IPS-20b (cell line): ENCODE measurements around the gene GALNT15.

Experiments used
- H3K27ac ChIP-seq: one replicate; pipeline ENCODE4 v1.5.1; 2013; ENCODE audit warnings: low read length
- H3K27me3 ChIP-seq: 2 replicates; pipeline ENCODE4 v1.6.1; 2013; ENCODE audit warnings: mild to moderate bottlenecking, low read length, inconsistent platforms; ENCODE audit not compliant: insufficient read depth
- H3K36me3 ChIP-seq: 2 replicates; pipeline ENCODE4 v1.6.1; 2013; ENCODE audit warnings: low read depth, mild to moderate bottlenecking, inconsistent platforms, low read length, moderate library complexity; ENCODE audit not compliant: insufficient read depth
- H3K4me1 ChIP-seq: 2 replicates; pipeline ENCODE4 v1.6.1; 2013; ENCODE audit warnings: mild to moderate bottlenecking, control low read depth, inconsistent platforms, low read length, moderate library complexity; ENCODE audit not compliant: insufficient read depth
- H3K4me3 ChIP-seq: 2 replicates; pipeline ENCODE4 v1.5.1; 2013; ENCODE audit warnings: mild to moderate bottlenecking, low read length, inconsistent platforms
- H3K9ac ChIP-seq: 2 replicates; pipeline ENCODE4 v1.6.1; 2013; ENCODE audit warnings: low read depth, mild to moderate bottlenecking, inconsistent platforms, low read length, moderate library complexity
- H3K9me3 ChIP-seq: 2 replicates; pipeline ENCODE4 v1.6.1; 2013; ENCODE audit warnings: mild to moderate bottlenecking, low read depth, low read length, inconsistent platforms; ENCODE audit not compliant: insufficient read depth

Gene GALNT15

GRCh38 chr3:16189201-16189600, 14.7 kb downstream of the GALNT15 start:
- no peak overlapping the region for H3K9ac ChIP-seq
- no peaks in the 10 kb centered on the region for H3K4me1 ChIP-seq
- H3K4me3 ChIP-seq: no peak overlapping the region

GRCh38 chr3:16190704-16191103, 16.2 kb downstream of the GALNT15 start:
- Histone ChIP-seq H3K9ac (no peak overlapping the region), H3K4me3 (no peak overlapping the region), H3K9me3 (no peaks in the 10 kb centered on the region), H3K27me3 (no peaks in the 10 kb centered on the region), H3K36me3 (no peaks in the 10 kb centered on the region), H3K27ac (no peak overlapping the region), H3K4me1 (no peaks in the 10 kb centered on the region; the same call in 1 of the 2 replicates)

More at GRCh38 chr3:16189201-16189600, 14.7 kb downstream of the GALNT15 start:
- Histone ChIP-seq H3K27me3 (no peaks in the 10 kb centered on the region), H3K27ac (no peak overlapping the region), H3K36me3 (no peaks in the 10 kb centered on the region), H3K9me3 (no peaks in the 10 kb centered on the region)

GRCh38 chr3:16191591-16191990, 17.1 kb downstream of the GALNT15 start:
- H3K9me3 ChIP-seq: no peaks in the 10 kb centered on the region
- H3K4me1 ChIP-seq: no peaks in the 10 kb centered on the region; the same call in 1 of the 2 replicates
- no peak overlapping the region for H3K4me3 ChIP-seq
- H3K36me3 ChIP-seq: no peaks in the 10 kb centered on the region
- no peak overlapping the region for H3K9ac ChIP-seq
- no peaks in the 10 kb centered on the region for H3K27me3 ChIP-seq
- no peak overlapping the region for H3K27ac ChIP-seq

GRCh38 chr3:16192176-16192811, 17.8 kb downstream of the GALNT15 start:
- Histone ChIP-seq H3K36me3 (no peaks in the 10 kb centered on the region), H3K27ac (no peak overlapping the region), H3K4me1 (no peaks in the 10 kb centered on the region; the same call in 1 of the 2 replicates)

DNA sequence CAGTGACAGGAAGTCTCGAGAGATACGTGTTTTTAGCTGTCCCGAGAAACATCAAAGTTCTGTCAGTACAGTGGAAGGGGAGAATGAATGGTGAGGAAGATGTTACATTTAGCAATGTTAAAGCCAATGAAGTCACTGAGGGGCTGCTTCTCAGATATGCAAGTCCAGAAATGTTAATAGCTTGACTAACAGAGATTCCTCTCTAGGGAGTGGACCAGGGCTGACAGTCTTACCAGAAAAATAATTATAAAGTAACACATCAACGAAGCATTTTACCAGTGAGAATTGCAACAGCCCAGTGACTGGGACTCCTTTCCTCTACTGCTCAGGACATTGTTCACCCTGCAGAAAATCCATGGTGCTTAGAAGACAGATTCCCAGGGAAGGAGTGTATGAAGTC, 23.9 kb downstream of the GALNT15 start:
- H3K27ac ChIP-seq: no peak overlapping the region
- H3K9me3 ChIP-seq: no peaks in the 10 kb centered on the region
- no peaks in the 10 kb centered on the region for H3K36me3 ChIP-seq
- no peak overlapping the region for H3K4me3 ChIP-seq
- H3K9ac ChIP-seq: no peak overlapping the region
- peaks cover under 1% of the 10 kb centered on the region; the same call in 1 of the 2 replicates for H3K4me1 ChIP-seq
- H3K27me3 ChIP-seq: no peaks in the 10 kb centered on the region

More at GRCh38 chr3:16192176-16192811, 17.8 kb downstream of the GALNT15 start:
- no peaks in the 10 kb centered on the region for H3K9me3 ChIP-seq
- H3K9ac ChIP-seq: no peak overlapping the region
- no peaks in the 10 kb centered on the region for H3K27me3 ChIP-seq
- no peak overlapping the region for H3K4me3 ChIP-seq

DNA sequence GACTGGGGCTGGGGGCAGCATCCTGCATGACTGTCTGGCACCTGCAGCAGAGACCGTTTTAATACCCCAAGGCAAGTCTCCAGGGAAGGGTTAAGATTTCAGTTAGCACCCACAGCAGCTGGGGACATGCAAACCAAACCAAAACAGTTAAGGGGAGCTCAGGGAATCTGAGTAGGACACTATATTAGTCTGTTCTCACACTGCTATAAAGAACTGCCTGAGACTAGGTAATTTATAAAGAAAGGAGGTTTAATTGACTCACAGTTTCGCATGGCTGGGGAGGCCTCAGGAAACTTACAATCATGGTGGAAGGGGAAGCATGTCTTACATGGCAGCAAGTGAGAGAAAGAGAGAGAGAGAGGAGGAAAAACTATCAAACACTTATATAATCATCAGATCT, 25.3 kb downstream of the GALNT15 start:
- Histone ChIP-seq H3K9ac (no peak overlapping the region), H3K36me3 (no peaks in the 10 kb centered on the region), H3K27ac (no peak overlapping the region)

GRCh38 chr3:16200411-16200810, 25.9 kb downstream of the GALNT15 start:
- H3K27me3 ChIP-seq: no peaks in the 10 kb centered on the region
- peaks cover 3% of the 10 kb centered on the region; the same call in 1 of the 2 replicates for H3K4me1 ChIP-seq
- no peaks in the 10 kb centered on the region for H3K36me3 ChIP-seq
- H3K4me3 ChIP-seq: no peak overlapping the region
- no peaks in the 10 kb centered on the region for H3K9me3 ChIP-seq
- H3K27ac ChIP-seq: no peak overlapping the region
- no peak overlapping the region for H3K9ac ChIP-seq

More for the DNA sequence above, 25.3 kb downstream of the GALNT15 start:
- no peaks in the 10 kb centered on the region for H3K27me3 ChIP-seq
- H3K9me3 ChIP-seq: no peaks in the 10 kb centered on the region
- H3K4me1 ChIP-seq: peaks cover 3% of the 10 kb centered on the region; the same call in 1 of the 2 replicates
- no peak overlapping the region for H3K4me3 ChIP-seq

- H3K27ac ChIP-seq: no peak overlapping the region
- H3K9me3 ChIP-seq: no peaks in the 10 kb centered on the region
- no peak overlapping the region for H3K4me3 ChIP-seq
- H3K4me1 ChIP-seq: peaks cover 3% of the 10 kb centered on the region; the same call in 1 of the 2 replicates
- H3K27me3 ChIP-seq: no peaks in the 10 kb centered on the region
- H3K9ac ChIP-seq: no peak overlapping the region
- no peaks in the 10 kb centered on the region for H3K36me3 ChIP-seq
Observed at GRCh38 chr3:16203031-16203430, 28.6 kb downstream of the GALNT15 start.

DNA sequence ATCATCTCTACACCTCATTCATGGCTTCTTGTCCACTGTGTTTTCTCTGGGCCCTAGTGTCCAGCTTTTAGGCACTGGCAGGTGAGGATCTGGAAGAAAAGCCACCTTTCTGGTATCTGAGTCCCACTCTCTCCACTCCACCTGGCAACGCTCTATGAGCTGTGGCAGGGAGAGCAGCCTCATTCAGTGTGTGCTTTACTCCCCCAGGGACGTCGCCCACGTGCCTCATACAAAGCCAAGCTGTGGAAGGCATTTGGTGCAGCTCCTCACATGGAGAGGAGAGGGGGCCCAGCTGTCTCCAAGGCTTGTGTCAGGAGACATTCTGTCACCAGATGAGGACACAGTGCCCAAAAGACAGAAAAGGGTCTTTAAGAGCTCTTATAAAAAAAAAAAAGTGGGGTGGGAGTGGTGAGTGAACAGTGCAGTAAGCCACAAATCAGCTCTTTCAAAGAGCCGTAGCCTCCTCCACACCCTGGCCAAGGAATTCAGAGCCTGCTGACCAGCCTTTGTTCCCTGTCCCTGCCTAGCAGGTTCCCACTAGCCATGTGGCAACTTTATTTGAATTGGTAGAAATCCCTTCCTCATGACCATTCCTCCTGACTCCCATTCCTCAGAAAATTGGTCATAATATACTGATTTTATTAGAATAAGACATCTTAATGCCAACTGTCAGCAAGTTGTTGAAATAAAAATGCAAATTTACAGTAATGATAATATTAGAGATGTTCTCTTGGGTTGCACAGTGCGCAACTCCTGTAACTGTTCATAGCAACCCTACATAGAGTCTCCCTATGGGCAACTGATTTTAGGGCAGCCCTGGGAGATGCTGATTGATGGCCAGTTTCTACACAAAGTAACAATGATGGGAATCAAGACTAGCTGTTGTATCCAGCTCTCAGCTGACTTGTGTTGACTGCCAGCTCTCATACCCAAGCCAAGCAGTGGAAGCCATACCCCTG, 29.5 kb downstream of the GALNT15 start:
- Histone ChIP-seq H3K9ac (no peak overlapping the region), H3K4me1 (peaks cover 3% of the 10 kb centered on the region; the same call in 1 of the 2 replicates), H3K36me3 (no peaks in the 10 kb centered on the region), H3K4me3 (no peak overlapping the region), H3K9me3 (no peaks in the 10 kb centered on the region), H3K27me3 (no peaks in the 10 kb centered on the region), H3K27ac (no peak overlapping the region)

GRCh38 chr3:16204751-16205150, 30.3 kb downstream of the GALNT15 start:
- H3K4me3 ChIP-seq: no peak overlapping the region
- no peak overlapping the region for H3K9ac ChIP-seq
- no peaks in the 10 kb centered on the region for H3K36me3 ChIP-seq
- H3K27me3 ChIP-seq: no peaks in the 10 kb centered on the region
- H3K27ac ChIP-seq: no peak overlapping the region
- no peaks in the 10 kb centered on the region for H3K9me3 ChIP-seq
- peaks cover 3% of the 10 kb centered on the region; the same call in 1 of the 2 replicates for H3K4me1 ChIP-seq

GRCh38 chr3:16205156-16205870, 30.8 kb downstream of the GALNT15 start:
- H3K9me3 ChIP-seq: no peaks in the 10 kb centered on the region
- H3K4me1 ChIP-seq: peaks cover 3% of the 10 kb centered on the region; the same call in 1 of the 2 replicates
- no peak overlapping the region for H3K27ac ChIP-seq
- H3K36me3 ChIP-seq: no peaks in the 10 kb centered on the region
- no peaks in the 10 kb centered on the region for H3K27me3 ChIP-seq
- no peak overlapping the region for H3K9ac ChIP-seq
- H3K4me3 ChIP-seq: no peak overlapping the region
